Measurements from ENCODE around the gene SERINC1. TPM values are rescaled to one million over a fixed set of nuclear protein-coding genes. Genes with fewer than 3 reads are reported as not detected.
"Not testable (repeated sequence)": the region's sequence is repeated elsewhere in the genome, so short reads cannot be mapped to it uniquely, and the experiment has no call there.

The SERINC1 gene
- total RNA-seq, result 10 to 100 TPM; 47.7 to 48.0 TPM

- Mint-ChIP-seq H3K9me3 (no peaks in the 10 kb centered on the region), H3K36me3 (peaks cover 12% of the 10 kb centered on the region), H3K4me1 (peaks cover 31% of the 10 kb centered on the region), H3K4me3 (peak within 1 kb of the TSS; percentile 99), H3K27me3 (no peaks in the 10 kb centered on the region), H3K27ac (peak within 1 kb of the TSS; percentile 99)
- DNase-seq, result peak; percentile 88
Observed at GRCh38 chr6:122471107-122472021, at the start of gene SERINC1. TSS of gene SERINC1 (minus strand) at chr6:122471807. CDS start at chr6:122471737, 70 bp downstream.

GRCh38 chr6:122511193-122511924, 39.8 kb upstream of the SERINC1 start:
- Mint-ChIP-seq H3K27me3 (no peaks in the 10 kb centered on the region), H3K36me3 (peaks cover 5% of the 10 kb centered on the region)

GRCh38 chr6:122505170-122505569, 33.6 kb upstream of the SERINC1 start:
- not testable (repeated sequence) for H3K27me3 Mint-ChIP-seq, H3K27ac Mint-ChIP-seq, DNase-seq, H3K4me1 Mint-ChIP-seq, H3K4me3 Mint-ChIP-seq
- H3K36me3 Mint-ChIP-seq, result peaks cover 10% of the 10 kb centered on the region
- H3K9me3 Mint-ChIP-seq, result peaks cover 41% of the 10 kb centered on the region

More at GRCh38 chr6:122511193-122511924, 39.8 kb upstream of the SERINC1 start:
- Mint-ChIP-seq H3K27ac (no peak overlapping the region), H3K4me1 (no peaks in the 10 kb centered on the region), H3K9me3 (peaks cover 9% of the 10 kb centered on the region), H3K4me3 (no peak overlapping the region)
- DNase-seq, result no peak

GRCh38 chr6:122501475-122501874, 29.9 kb upstream of the SERINC1 start:
- H3K9me3 Mint-ChIP-seq, result peaks cover 51% of the 10 kb centered on the region
- H3K4me3 Mint-ChIP-seq, result no peak overlapping the region
- peaks cover 4% of the 10 kb centered on the region for H3K27me3 Mint-ChIP-seq
- H3K36me3 Mint-ChIP-seq, result peaks cover 7% of the 10 kb centered on the region
- DNase-seq, result no peak
- H3K27ac Mint-ChIP-seq, result no peak overlapping the region
- H3K4me1 Mint-ChIP-seq, result no peaks in the 10 kb centered on the region

GRCh38 chr6:122495612-122496011, 24.0 kb upstream of the SERINC1 start:
- peaks cover 11% of the 10 kb centered on the region for H3K4me1 Mint-ChIP-seq

GRCh38 chr6:122494665-122495272, 23.2 kb upstream of the SERINC1 start:
- Mint-ChIP-seq H3K27ac (no peak overlapping the region), H3K27me3 (peaks cover 4% of the 10 kb centered on the region), H3K36me3 (peaks cover 7% of the 10 kb centered on the region)

More at GRCh38 chr6:122495612-122496011, 24.0 kb upstream of the SERINC1 start:
- Mint-ChIP-seq H3K4me3 (no peak overlapping the region), H3K36me3 (peaks cover 7% of the 10 kb centered on the region), H3K27ac (peak overlapping the region; percentile 31), H3K9me3 (peaks cover 23% of the 10 kb centered on the region), H3K27me3 (peaks cover 4% of the 10 kb centered on the region)
- peak; percentile 5 for DNase-seq

GRCh38 chr6:122491919-122492555, 20.4 kb upstream of the SERINC1 start:
- Mint-ChIP-seq H3K36me3 (peaks cover 5% of the 10 kb centered on the region), H3K27ac (no peak overlapping the region), H3K4me1 (peaks cover 11% of the 10 kb centered on the region), H3K4me3 (no peak overlapping the region), H3K27me3 (no peaks in the 10 kb centered on the region), H3K9me3 (peaks cover 4% of the 10 kb centered on the region)
- DNase-seq, result peak; percentile 65

More at GRCh38 chr6:122494665-122495272, 23.2 kb upstream of the SERINC1 start:
- Mint-ChIP-seq H3K9me3 (peaks cover 21% of the 10 kb centered on the region), H3K4me1 (peaks cover 11% of the 10 kb centered on the region), H3K4me3 (no peak overlapping the region)
- DNase-seq, result no peak

- Mint-ChIP-seq H3K36me3 (peaks cover 5% of the 10 kb centered on the region), H3K4me3 (no peak overlapping the region), H3K9me3 (peaks cover 2% of the 10 kb centered on the region), H3K4me1 (peaks cover 8% of the 10 kb centered on the region), H3K27me3 (no peaks in the 10 kb centered on the region), H3K27ac (no peak overlapping the region)
- no peak for DNase-seq
Observed at GRCh38 chr6:122490607-122491006, 19.0 kb upstream of the SERINC1 start.

- Mint-ChIP-seq H3K27ac (no peak overlapping the region), H3K4me1 (peaks cover 4% of the 10 kb centered on the region), H3K27me3 (no peaks in the 10 kb centered on the region), H3K9me3 (no peaks in the 10 kb centered on the region), H3K4me3 (no peak overlapping the region), H3K36me3 (no peaks in the 10 kb centered on the region)
- DNase-seq, result no peak
Observed at GRCh38 chr6:122484760-122485159, 13.2 kb upstream of the SERINC1 start.

- H3K27ac Mint-ChIP-seq, result no peak overlapping the region
- H3K4me1 Mint-ChIP-seq, result peaks cover 4% of the 10 kb centered on the region
- H3K9me3 Mint-ChIP-seq, result no peaks in the 10 kb centered on the region
- no peaks in the 10 kb centered on the region for H3K27me3 Mint-ChIP-seq
- H3K36me3 Mint-ChIP-seq, result no peaks in the 10 kb centered on the region
- no peak overlapping the region for H3K4me3 Mint-ChIP-seq
- no peak for DNase-seq
Observed at GRCh38 chr6:122482750-122483080, 11.1 kb upstream of the SERINC1 start.

- H3K27ac Mint-ChIP-seq, result no peak overlapping the region
- no peak for DNase-seq
- H3K9me3 Mint-ChIP-seq, result no peaks in the 10 kb centered on the region
- H3K27me3 Mint-ChIP-seq, result no peaks in the 10 kb centered on the region
- no peak overlapping the region for H3K4me3 Mint-ChIP-seq
- peaks cover 4% of the 10 kb centered on the region for H3K36me3 Mint-ChIP-seq
- peaks cover 4% of the 10 kb centered on the region for H3K4me1 Mint-ChIP-seq
Observed at GRCh38 chr6:122476131-122476530, 4.5 kb upstream of the SERINC1 start.

GRCh38 chr6:122472022-122472340, 374 bp upstream of the SERINC1 start:
- no peaks in the 10 kb centered on the region for H3K9me3 Mint-ChIP-seq
- H3K36me3 Mint-ChIP-seq, result peaks cover 8% of the 10 kb centered on the region
- H3K27ac Mint-ChIP-seq, result peak overlapping the region; percentile 99
- H3K27me3 Mint-ChIP-seq, result no peaks in the 10 kb centered on the region
- peaks cover 25% of the 10 kb centered on the region for H3K4me1 Mint-ChIP-seq
- no peak for DNase-seq
- H3K4me3 Mint-ChIP-seq, result peak overlapping the region; percentile 99

- no peak for DNase-seq
- Mint-ChIP-seq H3K4me3 (no peak overlapping the region), H3K36me3 (peaks cover 55% of the 10 kb centered on the region), H3K27ac (peak overlapping the region; percentile 62), H3K27me3 (no peaks in the 10 kb centered on the region), H3K4me1 (peaks cover 80% of the 10 kb centered on the region), H3K9me3 (no peaks in the 10 kb centered on the region)
Observed at GRCh38 chr6:122461885-122462284, 9.7 kb downstream of the SERINC1 start.

GRCh38 chr6:122459865-122460416, 11.7 kb downstream of the SERINC1 start:
- not testable (repeated sequence) for DNase-seq, H3K9me3 Mint-ChIP-seq, H3K27me3 Mint-ChIP-seq, H3K4me3 Mint-ChIP-seq
- Mint-ChIP-seq H3K4me1 (peaks cover 67% of the 10 kb centered on the region), H3K27ac (peak overlapping the region; percentile 87), H3K36me3 (peaks cover 49% of the 10 kb centered on the region)
